ENCODE data around the gene APOH. TPM values are rescaled to one million over a fixed set of nuclear protein-coding genes. Genes with fewer than 3 reads are reported as not detected.

The APOH gene
- total RNA-seq, result not detected in 2 replicates

GRCh38 chr17:66228887-66229782, at the start of gene APOH:
Gene APOH, minus strand, starts transcription at chr17:66229415. Its CDS starts 36 bp downstream, at chr17:66229379.

GRCh38 chr17:66191593-66192377, 37.4 kb downstream of the APOH start, which contains the start of gene CEP112:
Gene CEP112, minus strand, starts transcription at chr17:66192133.

Other genes starting within 250 kb of the APOH start
- gene CEP112, start 37.3 kb downstream of the APOH start, total RNA-seq, result 2.4 and 3.6 TPM in 2 replicates
- 4.3 and 9.6 TPM in 2 replicates for gene PRKCA, start 73.2 kb upstream of the APOH start, total RNA-seq